ENCODE results near the gene EPGN.
"Not testable (repeated sequence)": the region's sequence is repeated elsewhere in the genome, so short reads cannot be mapped to it uniquely, and the experiment has no call there.

The EPGN gene

GRCh38 chr4:74340421-74340820 is 32.2 kb downstream of the EPGN start:
- DNase-seq (ENCODE audit: low read depth in 2 of 2) = not testable (repeated sequence)

GRCh38 chr4:74344031-74344430 is 35.8 kb downstream of the EPGN start:
- no peak for DNase-seq (ENCODE audit: low read depth in 2 of 2)

- DNase-seq (ENCODE audit: low read depth in 2 of 2) = no peak
These were observed 45.6 kb downstream of the EPGN start for GRCh38 chr4:74353858-74354257.

- DNase-seq (ENCODE audit: low read depth in 2 of 2) = no peak
These were observed 49.7 kb downstream of the EPGN start for GRCh38 chr4:74357965-74358364.

- DNase-seq (ENCODE audit: low read depth in 2 of 2) = no peak
These were observed 53.4 kb downstream of the EPGN start for GRCh38 chr4:74361671-74362070.

GRCh38 chr4:74362347-74362746 is 54.1 kb downstream of the EPGN start:
- no peak for DNase-seq (ENCODE audit: low read depth in 2 of 2)

GRCh38 chr4:74364256-74364651 is 56.0 kb downstream of the EPGN start:
- DNase-seq (ENCODE audit: low read depth in 2 of 2) = no peak

- DNase-seq (ENCODE audit: low read depth in 2 of 2) = no peak
These were observed 56.6 kb downstream of the EPGN start, which contains the start of gene EREG for GRCh38 chr4:74364652-74365491. TSS of gene EREG (plus strand) at chr4:74365145. CDS start at chr4:74365309, 164 bp downstream.

- no peak for DNase-seq (ENCODE audit: low read depth in 2 of 2)
These were observed 57.5 kb downstream of the EPGN start for GRCh38 chr4:74365761-74366160.

Measured in stimulated activated CD8-positive, alpha-beta memory T cell treated with anti-CD3 and anti-CD28 coated beads, Interleukin-7, amount 100 ng/mL, for 1 hour (primary cell).